Liver (tissue), 9 donors: Measurements from ENCODE around the gene SPATA33. TPM values are rescaled to one million over a fixed set of nuclear protein-coding genes. Genes with fewer than 3 reads are reported as not detected.

Experiments used
- DNase-seq: peaks from one replicate; pipeline ENCODE4 v3.0.0-alpha.2; 2017; ENCODE audit warnings: low spot score
- H3K27ac ChIP-seq, 2 donors: one replicate each; pipeline ENCODE4 v1.7.0; 2013; ENCODE audit warnings: inconsistent platforms in 2 of 2, low read length in 2 of 2, control low read depth in 1 of 2, low read depth in 1 of 2, mild to moderate bottlenecking in 1 of 2
- H3K27me3 ChIP-seq, 4 donors: one replicate each; pipeline versions ENCODE4 v1.6.1 to v1.7.0; 2013; ENCODE audit warnings: low read length in 3 of 4, inconsistent platforms in 1 of 4, mild to moderate bottlenecking in 1 of 4, moderate library complexity in 1 of 4; ENCODE audit not compliant: control insufficient read depth in 4 of 4, insufficient read depth in 4 of 4
- H3K36me3 ChIP-seq, 4 donors: one replicate each; pipeline versions ENCODE4 v1.6.1 to v1.7.0; 2013; ENCODE audit warnings: low read length in 3 of 4, mild to moderate bottlenecking in 3 of 4, low read depth in 1 of 4, moderate library complexity in 1 of 4; ENCODE audit not compliant: control insufficient read depth in 4 of 4, insufficient read depth in 3 of 4
- H3K4me1 ChIP-seq, 4 donors: one replicate each; pipeline versions ENCODE4 v1.6.1 to v1.7.0; 2013; ENCODE audit warnings: low read length in 3 of 4, mild to moderate bottlenecking in 3 of 4, moderate library complexity in 1 of 4; ENCODE audit not compliant: control insufficient read depth in 4 of 4, insufficient read depth in 4 of 4
- H3K4me3 ChIP-seq, 3 donors: one replicate each; pipeline versions ENCODE4 v1.6.1 to v1.7.0; 2013; ENCODE audit warnings: low read length in 3 of 3, control low read depth in 1 of 3, low read depth in 1 of 3, mild to moderate bottlenecking in 1 of 3
- H3K9ac ChIP-seq, 2 donors: one replicate each; pipeline ENCODE4 v1.7.0; 2013; ENCODE audit warnings: low read length in 2 of 2, mild to moderate bottlenecking in 2 of 2, moderate library complexity in 2 of 2, control low read depth in 1 of 2, low read depth in 1 of 2
- H3K9me3 ChIP-seq, 4 donors: one replicate each; pipeline versions ENCODE4 v1.6.1 to v1.7.0; 2013; ENCODE audit warnings: low read length in 3 of 4; ENCODE audit not compliant: control insufficient read depth in 4 of 4
- EGR1 ChIP-seq, 2 donors: IDR thresholded peaks; 2 replicates each; pipeline ENCODE4 v1.6.1; 2016 to 2018; ENCODE audit warnings: antibody characterized with exemption in 2 of 2, low read depth in 2 of 2
- FOXA1 ChIP-seq: IDR thresholded peaks from 2 replicates; pipeline ENCODE4 v1.6.1; 2016; ENCODE audit warnings: antibody characterized with exemption
- FOXA2 ChIP-seq: IDR thresholded peaks from 2 replicates; pipeline ENCODE4 v1.6.1; 2016; ENCODE audit warnings: antibody characterized with exemption
- GABPA ChIP-seq, 2 donors: IDR thresholded peaks in 1 of 2; conservative IDR thresholded peaks in 1 of 2; 2 replicates each; pipeline ENCODE4 v1.6.1; 2016; ENCODE audit warnings: antibody characterized with exemption in 2 of 2, mild to moderate bottlenecking in 1 of 2, moderate library complexity in 1 of 2
- HNF4A ChIP-seq, 2 donors: conservative IDR thresholded peaks; 2 replicates each; pipeline ENCODE4 v1.6.1; 2016; ENCODE audit warnings: antibody characterized with exemption in 2 of 2, mild to moderate bottlenecking in 2 of 2
- HNF4G ChIP-seq: IDR thresholded peaks from 2 replicates; pipeline ENCODE4 v1.6.1; 2016; ENCODE audit warnings: antibody characterized with exemption
- JUND ChIP-seq, 2 donors: IDR thresholded peaks; 2 replicates each; pipeline ENCODE4 v1.6.1; 2016; ENCODE audit warnings: antibody characterized with exemption in 2 of 2
- RAD21 ChIP-seq, 2 donors: IDR thresholded peaks; 2 replicates each; pipeline ENCODE4 v1.6.1; 2016; ENCODE audit warnings: antibody characterized with exemption in 2 of 2, mild to moderate bottlenecking in 2 of 2
- RXRA ChIP-seq, 2 donors: IDR thresholded peaks; 2 replicates each; pipeline ENCODE4 v1.6.1; 2017 to 2018; ENCODE audit warnings: antibody characterized with exemption in 2 of 2, mild to moderate bottlenecking in 1 of 2
- TAF1 ChIP-seq: conservative IDR thresholded peaks from 2 replicates; pipeline ENCODE4 v1.6.1; 2016; ENCODE audit warnings: antibody characterized with exemption, mild to moderate bottlenecking
- YY1 ChIP-seq: IDR thresholded peaks from 2 replicates; pipeline ENCODE4 v1.6.1; 2016; ENCODE audit warnings: antibody characterized with exemption, mild to moderate bottlenecking
- WGBS: extraction: QIAGEN DNeasy Blood & Tissue Kit; methylation state at CpG from one replicate; pipeline ENCODE4 v1.1.7; 2013; 5-methylcytosine and 5-hydroxymethylcytosine counted together
- polyA plus RNA-seq, 2 donors: library from polyadenylated mRNA; stranded (reverse) in 1 of 2; unstranded in 1 of 2; fragments of 200-250 nt in 1 of 2; fragments of >200 nt in 1 of 2; fragmentation: Nextera tagmentation in 1 of 2; extraction: Ambion mirVana in 1 of 2; gene quantifications; one replicate each; pipeline versions ENCODE4 v1.2.1 to v1.2.3, GENCODE V29; 2013 to 2015
- total RNA-seq, 2 donors: library from RNA; depleted of rRNA; stranded (reverse); fragments of >200 nt; gene quantifications; one replicate each; pipeline ENCODE4 v1.2.3, GENCODE V29; 2014
- TF ChIP-seq, protein P1 (sequence below): IDR thresholded peaks from 2 replicates; pipeline ENCODE4 v1.6.1; 2016; ENCODE audit warnings: antibody characterized with exemption, mild to moderate bottlenecking
- TF ChIP-seq, protein P2 (sequence below): fragments of 150-350 bp; IDR thresholded peaks from 2 replicates; pipeline ENCODE4 v1.5.1; 2017; ENCODE audit warnings: improper control_type of control experiment, low read depth, low read length; ENCODE audit not compliant: missing input control
- TF ChIP-seq, protein P3 (sequence below): IDR thresholded peaks from 2 replicates; pipeline ENCODE4 v1.6.1; 2016; ENCODE audit warnings: antibody characterized with exemption
- TF ChIP-seq, protein P4 (sequence below): IDR thresholded peaks from 2 replicates; pipeline ENCODE4 v1.6.1; 2016; ENCODE audit warnings: antibody characterized with exemption
- donor health status: healthy.
- donor health status: healthy.
- donor health status: healthy.
- donor health status: healthy.
- donor health status: healthy.

SPATA33 gene
- total and polyA plus RNA-seq, 4 donors = 1.6 to 3.6 (median 3.4) TPM

DNA sequence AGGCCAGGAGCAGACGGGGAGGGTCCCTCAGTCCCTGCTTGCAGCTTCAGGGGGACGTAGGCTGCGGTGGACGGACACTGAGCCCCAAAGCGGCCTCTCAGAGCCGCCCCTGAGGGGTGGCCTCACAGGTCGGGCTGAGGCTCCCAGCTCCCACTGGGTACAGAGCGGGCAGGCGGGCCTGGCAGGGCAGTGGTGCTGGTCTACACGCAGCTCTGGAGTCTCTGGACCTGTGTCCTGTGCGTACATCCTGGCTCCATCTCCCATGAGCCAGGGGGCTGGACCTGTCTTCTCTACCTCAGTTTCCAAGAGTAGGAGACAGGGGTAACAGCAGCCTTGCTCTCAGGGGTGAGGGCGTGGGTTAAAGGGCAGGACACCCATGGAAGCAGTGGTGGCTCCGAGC is 42.5 kb upstream of the SPATA33 start:
- H3K4me3 ChIP-seq = no peak overlapping the region
- DNase-seq = no peak
- no peak overlapping the region for H3K27ac ChIP-seq
- TF ChIP-seq JUND (IDR thresholded peaks at IDR 0.05) = no peak
- TF ChIP-seq TAF1 = no peak
- no peak for TF ChIP-seq FOXA1
- TF ChIP-seq, protein P1, sequence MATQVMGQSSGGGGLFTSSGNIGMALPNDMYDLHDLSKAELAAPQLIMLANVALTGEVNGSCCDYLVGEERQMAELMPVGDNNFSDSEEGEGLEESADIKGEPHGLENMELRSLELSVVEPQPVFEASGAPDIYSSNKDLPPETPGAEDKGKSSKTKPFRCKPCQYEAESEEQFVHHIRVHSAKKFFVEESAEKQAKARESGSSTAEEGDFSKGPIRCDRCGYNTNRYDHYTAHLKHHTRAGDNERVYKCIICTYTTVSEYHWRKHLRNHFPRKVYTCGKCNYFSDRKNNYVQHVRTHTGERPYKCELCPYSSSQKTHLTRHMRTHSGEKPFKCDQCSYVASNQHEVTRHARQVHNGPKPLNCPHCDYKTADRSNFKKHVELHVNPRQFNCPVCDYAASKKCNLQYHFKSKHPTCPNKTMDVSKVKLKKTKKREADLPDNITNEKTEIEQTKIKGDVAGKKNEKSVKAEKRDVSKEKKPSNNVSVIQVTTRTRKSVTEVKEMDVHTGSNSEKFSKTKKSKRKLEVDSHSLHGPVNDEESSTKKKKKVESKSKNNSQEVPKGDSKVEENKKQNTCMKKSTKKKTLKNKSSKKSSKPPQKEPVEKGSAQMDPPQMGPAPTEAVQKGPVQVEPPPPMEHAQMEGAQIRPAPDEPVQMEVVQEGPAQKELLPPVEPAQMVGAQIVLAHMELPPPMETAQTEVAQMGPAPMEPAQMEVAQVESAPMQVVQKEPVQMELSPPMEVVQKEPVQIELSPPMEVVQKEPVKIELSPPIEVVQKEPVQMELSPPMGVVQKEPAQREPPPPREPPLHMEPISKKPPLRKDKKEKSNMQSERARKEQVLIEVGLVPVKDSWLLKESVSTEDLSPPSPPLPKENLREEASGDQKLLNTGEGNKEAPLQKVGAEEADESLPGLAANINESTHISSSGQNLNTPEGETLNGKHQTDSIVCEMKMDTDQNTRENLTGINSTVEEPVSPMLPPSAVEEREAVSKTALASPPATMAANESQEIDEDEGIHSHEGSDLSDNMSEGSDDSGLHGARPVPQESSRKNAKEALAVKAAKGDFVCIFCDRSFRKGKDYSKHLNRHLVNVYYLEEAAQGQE = no peak
- no peak for TF ChIP-seq RAD21 (IDR thresholded peaks at IDR 0.05)
- TF ChIP-seq HNF4G = no peak
- no peak for TF ChIP-seq FOXA2
- TF ChIP-seq YY1 = no peak
- TF ChIP-seq, protein P2, sequence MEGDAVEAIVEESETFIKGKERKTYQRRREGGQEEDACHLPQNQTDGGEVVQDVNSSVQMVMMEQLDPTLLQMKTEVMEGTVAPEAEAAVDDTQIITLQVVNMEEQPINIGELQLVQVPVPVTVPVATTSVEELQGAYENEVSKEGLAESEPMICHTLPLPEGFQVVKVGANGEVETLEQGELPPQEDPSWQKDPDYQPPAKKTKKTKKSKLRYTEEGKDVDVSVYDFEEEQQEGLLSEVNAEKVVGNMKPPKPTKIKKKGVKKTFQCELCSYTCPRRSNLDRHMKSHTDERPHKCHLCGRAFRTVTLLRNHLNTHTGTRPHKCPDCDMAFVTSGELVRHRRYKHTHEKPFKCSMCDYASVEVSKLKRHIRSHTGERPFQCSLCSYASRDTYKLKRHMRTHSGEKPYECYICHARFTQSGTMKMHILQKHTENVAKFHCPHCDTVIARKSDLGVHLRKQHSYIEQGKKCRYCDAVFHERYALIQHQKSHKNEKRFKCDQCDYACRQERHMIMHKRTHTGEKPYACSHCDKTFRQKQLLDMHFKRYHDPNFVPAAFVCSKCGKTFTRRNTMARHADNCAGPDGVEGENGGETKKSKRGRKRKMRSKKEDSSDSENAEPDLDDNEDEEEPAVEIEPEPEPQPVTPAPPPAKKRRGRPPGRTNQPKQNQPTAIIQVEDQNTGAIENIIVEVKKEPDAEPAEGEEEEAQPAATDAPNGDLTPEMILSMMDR = no peak
- TF ChIP-seq, protein P3, sequence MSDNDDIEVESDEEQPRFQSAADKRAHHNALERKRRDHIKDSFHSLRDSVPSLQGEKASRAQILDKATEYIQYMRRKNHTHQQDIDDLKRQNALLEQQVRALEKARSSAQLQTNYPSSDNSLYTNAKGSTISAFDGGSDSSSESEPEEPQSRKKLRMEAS = no peak
- TF ChIP-seq EGR1 (IDR thresholded peaks at IDR 0.05; ENCODE audit: low read depth in 2 of 2) = no peak
- WGBS = 83% methylated on average over 13 of the region's 13 CpGs
- no peaks in the 10 kb centered on the region for H3K9me3 ChIP-seq
- H3K4me1 ChIP-seq = no peaks in the 10 kb centered on the region
- no peaks in the 10 kb centered on the region for H3K27me3 ChIP-seq
- H3K36me3 ChIP-seq = no peaks in the 10 kb centered on the region
- H3K9ac ChIP-seq = no peak overlapping the region

DNA sequence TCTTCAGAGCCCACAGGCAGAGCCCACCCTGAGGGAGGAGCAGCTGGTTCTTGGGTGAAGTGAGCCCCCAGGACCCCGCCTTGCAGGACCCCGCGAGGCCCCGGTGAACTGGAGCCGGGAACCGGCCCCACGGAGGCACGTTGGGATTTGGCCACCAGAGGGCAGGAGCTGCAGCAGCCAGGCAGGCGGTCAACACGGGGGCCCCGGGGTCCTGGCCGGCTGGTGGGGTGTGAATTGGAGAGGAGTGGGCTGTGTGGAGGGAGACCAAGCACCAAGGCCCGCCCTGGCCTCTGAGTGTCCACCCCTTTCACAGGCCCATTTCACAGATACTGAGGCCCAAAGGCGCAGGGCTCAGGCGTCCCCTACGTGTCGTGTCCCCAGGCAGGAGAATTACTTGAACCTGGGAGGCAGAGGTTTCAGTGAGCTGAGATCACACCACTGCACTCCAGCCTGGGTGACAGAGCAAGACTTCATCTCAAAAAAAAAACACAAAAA is 42.0 kb upstream of the SPATA33 start:
- DNase-seq = peak; percentile 48
- TF ChIP-seq YY1 = no peak
- no peak for TF ChIP-seq GABPA (IDR thresholded peaks at IDR 0.05 in 1 of 2, conservative IDR thresholded peaks at IDR 0.05 in 1 of 2)
- no peak for TF ChIP-seq TAF1
- no peak for TF ChIP-seq RXRA (IDR thresholded peaks at IDR 0.05)
- peak; percentile 36 to 47 for TF ChIP-seq RAD21 (IDR thresholded peaks at IDR 0.05)
- TF ChIP-seq JUND (IDR thresholded peaks at IDR 0.05) = no peak
- TF ChIP-seq, protein P4, sequence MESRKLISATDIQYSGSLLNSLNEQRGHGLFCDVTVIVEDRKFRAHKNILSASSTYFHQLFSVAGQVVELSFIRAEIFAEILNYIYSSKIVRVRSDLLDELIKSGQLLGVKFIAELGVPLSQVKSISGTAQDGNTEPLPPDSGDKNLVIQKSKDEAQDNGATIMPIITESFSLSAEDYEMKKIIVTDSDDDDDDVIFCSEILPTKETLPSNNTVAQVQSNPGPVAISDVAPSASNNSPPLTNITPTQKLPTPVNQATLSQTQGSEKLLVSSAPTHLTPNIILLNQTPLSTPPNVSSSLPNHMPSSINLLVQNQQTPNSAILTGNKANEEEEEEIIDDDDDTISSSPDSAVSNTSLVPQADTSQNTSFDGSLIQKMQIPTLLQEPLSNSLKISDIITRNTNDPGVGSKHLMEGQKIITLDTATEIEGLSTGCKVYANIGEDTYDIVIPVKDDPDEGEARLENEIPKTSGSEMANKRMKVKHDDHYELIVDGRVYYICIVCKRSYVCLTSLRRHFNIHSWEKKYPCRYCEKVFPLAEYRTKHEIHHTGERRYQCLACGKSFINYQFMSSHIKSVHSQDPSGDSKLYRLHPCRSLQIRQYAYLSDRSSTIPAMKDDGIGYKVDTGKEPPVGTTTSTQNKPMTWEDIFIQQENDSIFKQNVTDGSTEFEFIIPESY = no peak
- TF ChIP-seq, protein P2 = peak; percentile 48
- TF ChIP-seq HNF4A (conservative IDR thresholded peaks at IDR 0.05) = no peak
- TF ChIP-seq, protein P1 = no peak
- TF ChIP-seq, protein P3 = no peak
- 33% methylated on average over 17 of the region's 17 CpGs for WGBS

More for the DNA sequence above, 42.0 kb upstream of the SPATA33 start:
- H3K9me3 ChIP-seq = no peaks in the 10 kb centered on the region
- no peak overlapping the region for H3K27ac ChIP-seq
- no peaks in the 10 kb centered on the region for H3K27me3 ChIP-seq
- no peak overlapping the region for H3K9ac ChIP-seq
- no peaks in the 10 kb centered on the region for H3K4me1 ChIP-seq
- H3K36me3 ChIP-seq = no peaks in the 10 kb centered on the region
- H3K4me3 ChIP-seq = no peak overlapping the region
